Hepatocyte (in vitro differentiated cells): ENCODE results near the gene PI4KB.

Experiments used
- CTCF ChIP-seq: fragments of 200-600 bp; sonication (generic); IDR thresholded peaks from 2 replicates; pipeline ENCODE4 v1.5.1; 2016; ENCODE audit warnings: antibody characterized with exemption, mild to moderate bottlenecking; ENCODE audit not compliant: poor library complexity
- EZH2 ChIP-seq: fragments of 200-600 bp; sonication (generic); IDR thresholded peaks from 2 replicates; pipeline ENCODE4 v1.6.1; 2016; ENCODE audit warnings: antibody characterized with exemption, mild to moderate bottlenecking, borderline replicate concordance
- EZH2phosphoT487 ChIP-seq: fragments of 200-600 bp; sonication (generic); IDR thresholded peaks from one replicate; pipeline ENCODE4 v1.6.1; 2018; ENCODE audit warnings: antibody characterized with exemption, mild to moderate bottlenecking, low read depth, moderate library complexity; ENCODE audit not compliant: unreplicated experiment, severe bottlenecking

GRCh38 chr1:151327223-151327902, at the start of gene PI4KB:
- TF ChIP-seq CTCF (no peak), EZH2 (no peak), EZH2phosphoT487 (no peak)
